ENCODE results near the gene ATP1A3. TPM values are rescaled to one million over a fixed set of nuclear protein-coding genes. Genes with fewer than 3 reads are reported as not detected.

The ATP1A3 gene
- total and polyA plus RNA-seq, 2 of the 13 experiments (the other 11 are each of a cell fraction or from before 2014, with no cell fraction given) = 0.01 to 0.04 TPM

- TF ChIP-seq ZNF710 (CRISPR knock-in tag; IDR thresholded peaks at IDR 0.05; ENCODE audit: borderline replicate concordance) (no peak), TRAFD1 (CRISPR knock-in tag; IDR thresholded peaks at IDR 0.05; ENCODE audit: borderline replicate concordance) (no peak), HNRNPUL1 (IDR thresholded peaks at IDR 0.05; ENCODE audit: low read depth, low read length) (no peak), ZBTB10 (CRISPR knock-in tag; IDR thresholded peaks at IDR 0.05; ENCODE audit: borderline replicate concordance) (no peak), SRY (CRISPR knock-in tag; IDR thresholded peaks at IDR 0.05) (no peak), TOPORS (CRISPR knock-in tag; IDR thresholded peaks at IDR 0.05) (no peak), ZNF20 (CRISPR knock-in tag; IDR thresholded peaks at IDR 0.05) (no peak), ZNF761 (CRISPR knock-in tag; conservative IDR thresholded peaks at IDR 0.05) (0 out of 2 replicates have a peak, but pooled peaks have one; percentile 55), JDP2 (CRISPR knock-in tag; IDR thresholded peaks at IDR 0.05; ENCODE audit: borderline replicate concordance) (no peak), MTF1 (CRISPR knock-in tag; IDR thresholded peaks at IDR 0.05) (no peak), ZNF597 (CRISPR knock-in tag; IDR thresholded peaks at IDR 0.05) (no peak), ZNF30 (CRISPR knock-in tag; IDR thresholded peaks at IDR 0.05) (no peak), SMC3 (IDR thresholded peaks at IDR 0.05; ENCODE audit: low read length) (no peak), NAIF1 (CRISPR knock-in tag; IDR thresholded peaks at IDR 0.05; ENCODE audit: borderline replicate concordance) (0 out of 2 replicates have a peak, but pooled peaks have one; percentile 29), CHCHD3 (CRISPR knock-in tag; IDR thresholded peaks at IDR 0.05) (no peak), RFXANK (CRISPR knock-in tag; IDR thresholded peaks at IDR 0.05) (no peak), ZNF644 (CRISPR knock-in tag; IDR thresholded peaks at IDR 0.05; ENCODE audit: low read depth) (no peak), KLF6 (CRISPR knock-in tag; IDR thresholded peaks at IDR 0.05) (no peak; the same call in 1 of the 2 replicates), ZNF782 (CRISPR knock-in tag; IDR thresholded peaks at IDR 0.05; ENCODE audit: borderline replicate concordance) (no peak), SP5 (CRISPR knock-in tag; IDR thresholded peaks at IDR 0.05; ENCODE audit: borderline replicate concordance, low read depth) (peak; percentile 51; the same call in 1 of the 2 replicates), ETV5 (CRISPR knock-in tag; IDR thresholded peaks at IDR 0.05; ENCODE audit: borderline replicate concordance) (no peak), TSC22D2 (CRISPR knock-in tag; IDR thresholded peaks at IDR 0.05; ENCODE audit: borderline replicate concordance) (no peak)
Measured at GRCh38 chr19:41959056-41960053, 34.7 kb downstream of the ATP1A3 start, which contains the start of gene RABAC1 (continued).

All from HepG2 (cell line).